SU-DHL-6 (cell line): ENCODE measurements around the gene ETDA.
"Not testable (repeated sequence)": the region's sequence is repeated elsewhere in the genome, so short reads cannot be mapped to it uniquely, and the experiment has no call there.

Experiments used
- H2AFZ ChIP-seq: fragments of 200-600 bp; sonication (generic); 2 replicates; pipeline ENCODE4 v1.6.1; 2014; ENCODE audit warnings: low read depth, mild to moderate bottlenecking, moderate library complexity, mixed read lengths, antibody characterized with exemption, low read length; ENCODE audit not compliant: severe bottlenecking
- H3F3A ChIP-seq: fragments of 200-600 bp; shearing (Covaris generic); 2 replicates; pipeline ENCODE4 v1.6.0; 2016; ENCODE audit warnings: antibody characterized with exemption, mild to moderate bottlenecking; ENCODE audit not compliant: insufficient read depth
- H3K27ac ChIP-seq: fragments of 200-600 bp; sonication (generic); 2 replicates; pipeline ENCODE4 v1.5.1; 2016; ENCODE audit warnings: low read depth, mild to moderate bottlenecking, low read length, moderate library complexity, mixed read lengths
- H3K27me3 ChIP-seq: fragments of 200-600 bp; sonication (generic), shearing (Covaris generic); 2 replicates; pipeline ENCODE4 v1.6.0; 2014; ENCODE audit warnings: mild to moderate bottlenecking, low read length
- H3K36me3 ChIP-seq: fragments of 200-600 bp; sonication (generic); 2 replicates; pipeline ENCODE4 v1.6.1; 2014; ENCODE audit warnings: mild to moderate bottlenecking, low read length, mixed read lengths
- H3K4me2 ChIP-seq: fragments of 300-600, 200-600 bp; shearing (Covaris generic), sonication (generic); 2 replicates; pipeline ENCODE4 v1.6.0; 2014; ENCODE audit warnings: low read length, low read depth, mild to moderate bottlenecking; ENCODE audit not compliant: poor library complexity, severe bottlenecking
- H3K4me3 ChIP-seq: fragments of 200-600 bp; sonication (generic); 2 replicates; pipeline ENCODE4 v1.5.1; 2014; ENCODE audit warnings: antibody characterized with exemption, low read length, mild to moderate bottlenecking, mixed read lengths; ENCODE audit not compliant: insufficient read depth, poor library complexity, severe bottlenecking
- H3K79me2 ChIP-seq: fragments of 200-600 bp; sonication (generic); 2 replicates; pipeline ENCODE4 v1.6.1; 2014; ENCODE audit warnings: mild to moderate bottlenecking, low read length, moderate library complexity; ENCODE audit not compliant: insufficient read depth
- H3K9ac ChIP-seq: fragments of 200-600 bp; sonication (generic); 2 replicates; pipeline ENCODE4 v1.7.0; 2014; ENCODE audit warnings: mild to moderate bottlenecking, low read length
- H3K9me2 ChIP-seq: fragments of 200-600 bp; sonication (generic); replicated peaks from 2 replicates; pipeline ENCODE4 v1.6.1; 2014; ENCODE audit warnings: low read length; ENCODE audit not compliant: insufficient read depth
- H3K9me3 ChIP-seq: fragments of 200-600 bp; sonication (generic); 2 replicates; pipeline ENCODE4 v1.6.1; 2014; ENCODE audit warnings: low read length, mixed read lengths; ENCODE audit not compliant: insufficient read depth
- H4K20me1 ChIP-seq: fragments of 200-600 bp; sonication (generic); 2 replicates; pipeline ENCODE4 v1.6.1; 2014; ENCODE audit warnings: low read depth, mild to moderate bottlenecking, antibody characterized with exemption, low read length, moderate library complexity, mixed read lengths
- CTCF ChIP-seq: fragments of 200-600 bp; sonication (generic); IDR thresholded peaks from one replicate; pipeline ENCODE4 v1.5.1; 2017; ENCODE audit warnings: antibody characterized with exemption, mild to moderate bottlenecking, low read length, moderate library complexity; ENCODE audit not compliant: insufficient read depth, poor library complexity, severe bottlenecking
- EZH2phosphoT487 ChIP-seq: fragments of 200-600 bp; sonication (generic), shearing (Covaris generic); conservative IDR thresholded peaks from 2 replicates; pipeline ENCODE4 v1.6.1; 2018; ENCODE audit warnings: mild to moderate bottlenecking, antibody characterized with exemption, low read length, moderate library complexity, mixed read lengths

Gene ETDA

GRCh38 chrX:135256923-135257322 is 5.1 kb downstream of the ETDA start:
- TF ChIP-seq EZH2phosphoT487, result no peak
- TF ChIP-seq CTCF, result no peak
- no peak overlapping the region for H3K4me3 ChIP-seq

GRCh38 chrX:135257469-135257868 is 5.6 kb downstream of the ETDA start:
- Histone ChIP-seq H3F3A (no peaks in the 10 kb centered on the region), H3K27ac (no peak overlapping the region), H3K27me3 (no peaks in the 10 kb centered on the region), H3K4me3 (no peak overlapping the region), H3K79me2 (no peaks in the 10 kb centered on the region), H2AFZ (no peak overlapping the region), H4K20me1 (no peaks in the 10 kb centered on the region), H3K9me3 (no peaks in the 10 kb centered on the region), H3K9me2 (no peaks in the 10 kb centered on the region), H3K4me2 (no peak overlapping the region), H3K36me3 (no peaks in the 10 kb centered on the region), H3K9ac (no peak overlapping the region)
- TF ChIP-seq EZH2phosphoT487 (no peak), CTCF (no peak)

More at GRCh38 chrX:135256923-135257322, 5.1 kb downstream of the ETDA start:
- Histone ChIP-seq H3K9ac (no peak overlapping the region), H3K27me3 (no peaks in the 10 kb centered on the region), H3K36me3 (no peaks in the 10 kb centered on the region), H3F3A (no peaks in the 10 kb centered on the region), H3K27ac (no peak overlapping the region), H3K79me2 (no peaks in the 10 kb centered on the region), H3K9me2 (no peaks in the 10 kb centered on the region), H3K4me2 (no peak overlapping the region), H2AFZ (no peak overlapping the region), H4K20me1 (no peaks in the 10 kb centered on the region), H3K9me3 (no peaks in the 10 kb centered on the region)

- not testable (repeated sequence) for H3K4me2 ChIP-seq, H3K27me3 ChIP-seq, H4K20me1 ChIP-seq, H3K9me2 ChIP-seq, H3K9ac ChIP-seq, H3K27ac ChIP-seq, H3F3A ChIP-seq, H3K79me2 ChIP-seq, H3K9me3 ChIP-seq, H3K36me3 ChIP-seq, H3K4me3 ChIP-seq, H2AFZ ChIP-seq
Observed at GRCh38 chrX:135260976-135261375, 9.1 kb downstream of the ETDA start.

GRCh38 chrX:135263376-135263775 is 11.5 kb downstream of the ETDA start:
- H3K27me3 ChIP-seq, H4K20me1 ChIP-seq, H3K9me2 ChIP-seq, H3K27ac ChIP-seq, H3K9me3 ChIP-seq, H3K4me3 ChIP-seq, H3K4me2 ChIP-seq, H3K9ac ChIP-seq, H3K79me2 ChIP-seq, H2AFZ ChIP-seq, H3F3A ChIP-seq, H3K36me3 ChIP-seq: not testable (repeated sequence)
